ENCODE results near the gene STAT3. TPM values are rescaled to one million over a fixed set of nuclear protein-coding genes. Genes with fewer than 3 reads are reported as not detected.

Gene STAT3
- total RNA-seq, 1 experiment from 2014 or later: 61.0 TPM

DNA sequence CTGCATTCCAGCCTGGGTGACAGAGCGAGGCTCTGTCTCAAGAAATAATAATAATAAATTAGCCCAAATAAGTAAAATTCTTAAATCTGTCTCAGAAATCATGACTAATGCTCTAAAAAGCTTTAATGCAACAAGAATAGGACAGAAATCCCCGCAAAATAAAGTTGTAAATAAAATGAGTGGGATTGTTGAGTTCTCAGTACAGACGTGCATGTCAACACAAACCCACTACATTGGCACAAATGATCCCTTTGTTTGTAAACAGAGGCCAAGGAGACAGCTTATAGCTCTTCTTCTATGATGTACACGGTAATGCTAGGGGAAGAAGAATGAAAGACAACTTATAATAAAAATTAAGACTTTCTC lies 118.1 kb downstream of the STAT3 start:
- Histone ChIP-seq H4K20me1 (ENCODE audit: insufficient read depth) (no peaks in the 10 kb centered on the region), H2AFZ (ENCODE audit: low read depth, low read length, poor library complexity, severe bottlenecking) (no peak overlapping the region), H3K9me2 (ENCODE audit: insufficient read depth) (no peaks in the 10 kb centered on the region), H3K9me3 (ENCODE audit: control insufficient read depth in 1 of 2, insufficient read depth in 1 of 2, low read depth in 1 of 2, low read length in 2 of 2) (no peaks in the 10 kb centered on the region), H3K27ac (ENCODE audit: low read depth, low read length) (no peak overlapping the region), H3K27me3 (ENCODE audit: insufficient read depth, low read length) (0 out of 2 replicates have a peak, but pooled peaks cover 5% of the 10 kb centered on the region), H3K4me2 (ENCODE audit: low read length) (no peak overlapping the region), H3K9ac (ENCODE audit: low read length) (no peak overlapping the region), H3K4me3 (replicated peaks in 1 of 2; ENCODE audit: low read depth in 1 of 2, low read length in 2 of 2) (no peak overlapping the region), H3K79me2 (ENCODE audit: insufficient read depth, low read length) (peaks cover 59% of the 10 kb centered on the region), H3K4me1 (ENCODE audit: control insufficient read depth in 1 of 2, insufficient read depth in 2 of 2, low read length in 2 of 2) (peaks cover 13 to 16% of the 10 kb centered on the region in 2 experiments; a peak in 3 of 4 replicates), H3K36me3 (ENCODE audit: control insufficient read depth in 1 of 2, insufficient read depth in 2 of 2, low read length in 2 of 2) (no peaks in the 10 kb centered on the region)
- TF ChIP-seq ATF3 (IDR thresholded peaks at IDR 0.05) (no peak), CEBPB (IDR thresholded peaks at IDR 0.05; ENCODE audit: low read depth) (no peak), ZBTB33 (IDR thresholded peaks at IDR 0.05; ENCODE audit: extremely low read depth, insufficient replicate concordance, low read length) (no peak), SRF (IDR thresholded peaks at IDR 0.05; ENCODE audit: low read depth) (no peak), ELF1 (IDR thresholded peaks at IDR 0.05; ENCODE audit: borderline replicate concordance, low read depth) (no peak), CBX3 (IDR thresholded peaks at IDR 0.05; ENCODE audit: low read depth) (no peak), SIN3A (IDR thresholded peaks at IDR 0.05; ENCODE audit: low read depth) (no peak), EZH2 (IDR thresholded peaks at IDR 0.05) (no peak)
- TF ChIP-seq, protein P1, sequence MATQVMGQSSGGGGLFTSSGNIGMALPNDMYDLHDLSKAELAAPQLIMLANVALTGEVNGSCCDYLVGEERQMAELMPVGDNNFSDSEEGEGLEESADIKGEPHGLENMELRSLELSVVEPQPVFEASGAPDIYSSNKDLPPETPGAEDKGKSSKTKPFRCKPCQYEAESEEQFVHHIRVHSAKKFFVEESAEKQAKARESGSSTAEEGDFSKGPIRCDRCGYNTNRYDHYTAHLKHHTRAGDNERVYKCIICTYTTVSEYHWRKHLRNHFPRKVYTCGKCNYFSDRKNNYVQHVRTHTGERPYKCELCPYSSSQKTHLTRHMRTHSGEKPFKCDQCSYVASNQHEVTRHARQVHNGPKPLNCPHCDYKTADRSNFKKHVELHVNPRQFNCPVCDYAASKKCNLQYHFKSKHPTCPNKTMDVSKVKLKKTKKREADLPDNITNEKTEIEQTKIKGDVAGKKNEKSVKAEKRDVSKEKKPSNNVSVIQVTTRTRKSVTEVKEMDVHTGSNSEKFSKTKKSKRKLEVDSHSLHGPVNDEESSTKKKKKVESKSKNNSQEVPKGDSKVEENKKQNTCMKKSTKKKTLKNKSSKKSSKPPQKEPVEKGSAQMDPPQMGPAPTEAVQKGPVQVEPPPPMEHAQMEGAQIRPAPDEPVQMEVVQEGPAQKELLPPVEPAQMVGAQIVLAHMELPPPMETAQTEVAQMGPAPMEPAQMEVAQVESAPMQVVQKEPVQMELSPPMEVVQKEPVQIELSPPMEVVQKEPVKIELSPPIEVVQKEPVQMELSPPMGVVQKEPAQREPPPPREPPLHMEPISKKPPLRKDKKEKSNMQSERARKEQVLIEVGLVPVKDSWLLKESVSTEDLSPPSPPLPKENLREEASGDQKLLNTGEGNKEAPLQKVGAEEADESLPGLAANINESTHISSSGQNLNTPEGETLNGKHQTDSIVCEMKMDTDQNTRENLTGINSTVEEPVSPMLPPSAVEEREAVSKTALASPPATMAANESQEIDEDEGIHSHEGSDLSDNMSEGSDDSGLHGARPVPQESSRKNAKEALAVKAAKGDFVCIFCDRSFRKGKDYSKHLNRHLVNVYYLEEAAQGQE (IDR thresholded peaks at IDR 0.05; ENCODE audit: low read depth): no peak
- no peak for DNase-seq (ENCODE audit: low read depth, low spot score)
- no TSS peak for BruUV-seq (replicated peaks)
- no peak for ATAC-seq
- intact Hi-C loops (cut with micrococcal nuclease): no loop called here
- CTCF ChIA-PET: interaction anchor here (1.9 kb wide), 1 partner anchor 48 kb away, joined by 6 read pairs; no protein-coding TSS in a partner anchor
- RAD21 ChIA-PET (ENCODE audit: low non-redundant PET in 1 of 2, low total read pairs in 2 of 2, uncharacterized antibody in 2 of 2, unreplicated experiment in 2 of 2): no interaction called here
- POLR2A ChIA-PET: no interaction called here
